ENCODE measurements around the gene CFLAR.
A peak's percentile ranks its signal among the peaks of the same experiment; 100 is the strongest.
"Not testable (repeated sequence)": the region's sequence is repeated elsewhere in the genome, so short reads cannot be mapped to it uniquely, and the experiment has no call there.

Gene CFLAR

GRCh38 chr2:201118961-201119854, 3.2 kb downstream of the CFLAR start:
- DNase-seq = no peak

- no peak for DNase-seq
These were observed 6.3 kb downstream of the CFLAR start for GRCh38 chr2:201122276-201122675.

GRCh38 chr2:201126308-201127151, 10.6 kb downstream of the CFLAR start:
- peak; percentile 52 for DNase-seq

GRCh38 chr2:201127152-201127511, 11.2 kb downstream of the CFLAR start:
- no peak for DNase-seq

- DNase-seq = no peak
These were observed 11.6 kb downstream of the CFLAR start for GRCh38 chr2:201127570-201127969.

- DNase-seq = no peak
These were observed 12.1 kb downstream of the CFLAR start for GRCh38 chr2:201128033-201128432.

- DNase-seq = peak; percentile 88
These were observed 13.1 kb downstream of the CFLAR start for GRCh38 chr2:201128933-201129505.

- peak; percentile 85 for DNase-seq
These were observed 14.7 kb downstream of the CFLAR start for GRCh38 chr2:201130524-201131186.

- DNase-seq = no peak
These were observed 16.6 kb downstream of the CFLAR start for GRCh38 chr2:201132518-201132917.

GRCh38 chr2:201135386-201135785, 19.4 kb downstream of the CFLAR start:
- DNase-seq = no peak

- DNase-seq = no peak
These were observed 20.9 kb downstream of the CFLAR start for GRCh38 chr2:201136889-201137321.

- DNase-seq = no peak
These were observed 21.8 kb downstream of the CFLAR start for GRCh38 chr2:201137505-201138400.

- no peak for DNase-seq
These were observed 22.5 kb downstream of the CFLAR start for GRCh38 chr2:201138401-201138970.

- not testable (repeated sequence) for DNase-seq
These were observed 23.2 kb downstream of the CFLAR start for GRCh38 chr2:201138986-201139781.

- peak; percentile 46 for DNase-seq
These were observed 24.1 kb downstream of the CFLAR start for GRCh38 chr2:201139836-201140604.

GRCh38 chr2:201144101-201145051, 28.4 kb downstream of the CFLAR start:
- DNase-seq = no peak

- no peak for DNase-seq
These were observed 32.5 kb downstream of the CFLAR start for GRCh38 chr2:201148434-201148990.
